Fibroblast of skin of left quadriceps (primary cell): ENCODE data around the gene EDC3.

Experiments used
- DNase-seq, 2 experiments: peaks; one replicate each; pipeline ENCODE4 v3.0.0-alpha.2; 2013; ENCODE audit warnings: low read depth in 2 of 2

The EDC3 gene

DNA sequence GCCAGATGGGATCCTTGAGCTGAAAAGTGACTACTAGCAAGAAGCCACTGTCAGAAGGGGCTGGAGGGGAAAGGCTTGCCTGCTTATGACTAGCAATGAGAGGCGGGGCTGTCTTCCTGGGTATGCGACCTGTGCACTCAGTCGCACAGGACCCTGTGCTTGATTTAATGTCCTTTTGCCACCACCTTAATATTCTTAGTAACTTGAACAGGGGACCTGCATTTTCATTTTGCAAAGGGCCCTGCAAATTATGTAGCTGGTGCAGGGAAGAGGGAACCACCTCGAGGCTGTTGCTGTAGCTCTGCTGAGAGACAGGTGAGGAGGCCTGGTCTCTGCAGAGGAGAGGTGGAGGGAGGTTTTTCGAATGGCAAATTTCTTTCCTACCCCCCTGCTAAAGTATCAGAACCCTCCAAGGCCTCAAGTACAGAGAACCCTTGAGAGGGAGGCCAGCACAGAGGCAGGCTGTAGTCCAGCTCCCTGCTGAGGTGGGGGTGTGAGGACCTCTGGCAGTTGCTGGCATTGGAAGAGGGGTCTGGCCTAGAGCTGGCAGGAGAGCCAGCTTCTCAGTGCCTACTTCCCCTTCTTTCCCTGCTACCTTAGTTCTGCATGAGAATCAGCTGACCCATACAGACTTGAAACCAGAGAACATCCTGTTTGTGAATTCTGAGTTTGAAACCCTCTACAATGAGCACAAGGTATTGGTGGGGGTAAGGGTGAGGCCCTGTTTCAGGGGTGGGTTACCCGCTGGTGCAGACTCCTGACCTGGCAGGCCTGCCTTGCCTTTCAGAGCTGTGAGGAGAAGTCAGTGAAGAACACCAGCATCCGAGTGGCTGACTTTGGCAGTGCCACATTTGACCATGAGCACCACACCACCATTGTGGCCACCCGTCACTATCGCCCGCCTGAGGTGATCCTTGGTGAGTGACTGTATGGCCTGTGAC lies 68.8 kb downstream of the EDC3 start:
- DNase-seq, result no peak

DNA sequence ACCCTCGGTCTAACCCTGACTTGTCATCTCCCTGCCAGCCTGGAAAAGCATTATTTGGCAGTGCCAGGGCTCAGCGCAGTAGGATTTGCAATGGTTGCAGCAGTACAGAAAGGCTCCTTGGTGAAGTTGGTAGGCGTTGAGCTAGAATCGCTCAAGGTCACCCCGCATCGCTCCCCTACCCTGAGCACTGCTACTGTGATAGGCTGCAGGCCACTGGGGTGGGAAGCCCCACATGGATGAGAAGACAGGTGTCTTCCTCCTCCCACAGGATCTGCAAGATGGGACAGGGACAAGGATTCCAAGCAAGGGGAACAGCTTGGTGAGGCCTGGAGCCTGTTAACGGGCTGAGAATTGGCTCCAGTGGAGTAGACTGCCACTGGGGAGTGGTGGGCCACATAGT lies 69.5 kb downstream of the EDC3 start:
- DNase-seq, result no peak

GRCh38 chr15:74625693-74626092 lies 70.1 kb downstream of the EDC3 start:
- no peak for DNase-seq

DNA sequence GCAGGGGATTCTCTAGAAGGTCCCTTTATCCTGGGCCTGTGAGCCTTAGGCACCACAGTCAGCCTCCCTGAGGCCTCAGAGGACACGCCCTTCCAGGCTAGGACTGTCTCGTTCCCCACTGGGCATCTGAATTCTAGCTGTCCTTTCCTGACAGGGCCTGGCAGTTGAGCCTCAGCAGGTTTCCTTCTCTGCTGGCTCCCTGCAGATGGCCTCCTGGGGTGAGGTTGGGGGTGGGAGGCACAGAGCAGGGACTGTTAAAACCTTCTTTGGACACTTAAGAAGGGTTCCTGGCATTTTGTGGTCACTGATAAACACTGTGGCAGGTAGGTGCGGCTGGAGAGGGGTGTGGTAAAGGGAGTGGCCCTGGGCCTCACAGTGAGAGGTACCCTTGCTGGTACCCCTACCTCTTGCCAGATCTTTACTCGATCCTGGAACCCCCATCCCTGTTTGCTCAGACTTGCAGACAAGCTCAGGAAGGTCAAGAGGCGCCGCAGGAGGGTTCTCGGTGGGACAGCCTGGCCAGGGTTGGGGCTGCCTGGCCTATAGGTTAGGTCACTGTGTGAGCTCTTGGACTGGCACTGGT lies 71.7 kb downstream of the EDC3 start:
- no peak for DNase-seq

DNA sequence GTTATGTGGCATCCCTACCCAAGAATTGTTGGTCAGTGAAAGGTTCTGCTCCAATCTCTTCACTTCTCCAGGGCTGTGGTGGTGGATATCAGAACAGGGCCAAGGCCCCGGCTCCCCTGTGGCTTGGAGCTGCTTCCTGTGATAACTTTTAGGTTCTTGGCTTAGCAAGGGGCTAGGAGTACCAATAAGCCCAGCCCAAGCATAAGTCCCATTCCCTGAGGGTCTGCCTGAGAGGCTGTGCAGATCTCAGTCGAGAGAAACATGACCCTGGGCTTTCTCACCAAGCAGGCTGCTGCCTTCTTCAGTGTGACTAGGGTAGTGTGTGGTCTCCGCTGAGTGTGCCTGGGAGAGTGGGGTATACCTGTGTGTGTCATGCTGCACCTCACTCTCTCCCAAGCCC lies 73.1 kb downstream of the EDC3 start:
- DNase-seq, result no peak

DNA sequence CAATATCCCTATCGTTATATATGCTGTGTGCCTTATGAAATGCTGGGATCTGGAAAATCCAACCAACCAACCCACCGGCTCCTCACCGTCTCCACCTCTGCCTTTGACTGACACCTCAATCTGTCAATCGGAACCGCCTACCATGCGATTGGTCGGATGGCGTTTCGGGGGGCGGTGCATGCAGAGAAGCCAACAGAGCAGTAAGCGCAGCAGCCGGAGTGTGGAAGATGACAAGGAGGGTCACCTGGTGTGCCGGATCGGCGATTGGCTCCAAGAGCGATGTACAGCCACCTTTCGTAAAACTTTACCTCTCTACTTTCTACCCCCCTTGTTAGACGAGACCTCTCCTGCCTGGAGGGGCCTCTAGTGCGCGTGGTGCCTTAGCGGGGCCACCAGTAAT lies 73.9 kb downstream of the EDC3 start:
- DNase-seq, result no peak

DNA sequence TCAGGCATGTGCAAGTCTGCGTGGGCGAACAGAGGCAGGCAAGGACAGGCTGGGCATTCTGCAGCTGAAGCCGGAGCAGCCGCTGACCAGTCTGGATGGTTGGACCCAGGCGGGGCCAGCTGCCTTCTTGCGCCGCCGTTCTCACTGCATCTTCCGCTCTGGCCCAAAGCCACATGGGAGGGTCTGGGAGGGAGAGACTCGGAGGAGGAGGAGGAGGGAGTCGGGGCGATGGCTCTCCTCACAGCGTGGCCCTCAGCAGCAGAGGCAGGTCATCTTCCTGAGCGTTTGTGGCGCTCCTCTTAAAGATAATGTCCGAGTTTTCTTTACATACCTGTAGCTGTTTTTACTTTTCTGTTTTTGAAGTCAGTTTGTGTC lies 74.3 kb downstream of the EDC3 start:
- DNase-seq, result no peak

DNA sequence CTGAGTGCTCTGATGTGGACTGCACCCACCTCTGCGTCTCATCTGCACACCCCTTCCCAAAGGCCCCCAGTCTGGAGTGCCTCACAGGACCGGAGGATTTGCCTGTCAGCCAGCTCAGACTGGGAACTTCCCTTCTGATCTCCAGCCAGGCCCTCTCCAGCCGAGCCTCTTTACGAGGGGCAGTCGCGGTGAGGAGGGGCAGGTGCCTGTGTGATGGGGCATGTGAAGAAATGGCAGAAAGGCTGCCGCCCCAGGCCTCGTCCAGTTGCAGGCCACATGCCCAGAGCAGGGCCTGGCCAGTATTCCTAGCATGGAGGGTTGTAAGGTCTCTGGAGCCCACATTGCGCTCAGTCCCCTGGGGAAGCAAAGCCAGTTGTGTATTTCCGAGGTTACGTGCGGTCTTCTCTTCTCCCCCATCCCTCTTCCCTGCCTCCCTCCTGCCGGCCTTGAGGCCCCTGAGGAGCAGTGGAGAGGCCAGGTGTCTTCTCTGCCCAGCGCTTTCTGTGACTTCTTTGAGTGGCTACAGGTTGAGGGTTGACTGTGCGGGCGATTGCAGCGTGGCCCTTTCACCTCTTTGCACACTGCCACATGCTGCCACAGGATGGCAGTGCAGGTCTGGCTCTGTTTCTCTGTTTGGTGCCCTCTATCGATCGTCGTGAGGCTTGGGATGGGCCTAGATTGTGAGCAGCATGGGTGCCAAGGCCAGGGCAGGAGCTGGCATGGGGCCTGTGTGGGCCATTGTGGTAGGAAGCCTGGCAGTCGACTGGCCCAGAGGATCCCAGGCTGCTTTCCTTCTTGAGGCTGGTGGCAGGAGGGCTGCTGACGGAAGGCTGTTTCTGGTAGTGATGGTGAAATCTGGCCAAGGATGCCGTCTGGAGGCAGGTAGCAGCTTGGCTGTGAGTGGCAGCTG lies 74.9 kb downstream of the EDC3 start:
- DNase-seq, result no peak

DNA sequence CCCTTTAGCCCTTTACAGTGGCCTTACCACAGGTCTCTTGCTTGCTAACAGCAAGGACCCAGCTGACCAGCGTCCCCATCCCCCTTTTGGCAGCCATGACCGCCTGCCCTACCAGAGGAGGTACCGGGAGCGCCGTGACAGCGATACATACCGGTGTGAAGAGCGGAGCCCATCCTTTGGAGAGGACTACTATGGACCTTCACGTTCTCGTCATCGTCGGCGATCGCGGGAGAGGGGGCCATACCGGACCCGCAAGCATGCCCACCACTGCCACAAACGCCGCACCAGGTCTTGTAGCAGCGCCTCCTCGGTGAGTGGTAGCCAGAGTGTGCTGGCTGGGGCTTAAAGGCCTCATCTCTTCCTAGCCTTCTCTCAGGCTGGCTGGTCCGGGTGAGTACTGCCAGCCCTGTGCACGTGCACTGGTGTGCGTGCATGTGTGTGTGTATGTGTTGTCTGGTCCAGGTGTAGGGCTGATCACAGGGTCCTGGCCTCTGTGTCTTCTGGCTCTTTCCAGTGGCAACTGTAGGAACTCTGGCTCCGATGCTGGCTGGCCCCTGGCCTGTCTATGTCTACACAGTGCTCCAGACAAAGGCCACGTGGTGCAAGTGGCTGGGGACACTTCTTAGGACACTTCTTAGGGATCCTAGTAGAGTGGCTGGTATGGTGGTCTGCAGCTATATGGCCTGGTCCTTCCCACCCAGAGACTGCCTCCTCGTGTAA lies 75.7 kb downstream of the EDC3 start:
- no peak for DNase-seq

- no peak for DNase-seq
Observed at GRCh38 chr15:74618841-74619596, 76.8 kb downstream of the EDC3 start.

DNA sequence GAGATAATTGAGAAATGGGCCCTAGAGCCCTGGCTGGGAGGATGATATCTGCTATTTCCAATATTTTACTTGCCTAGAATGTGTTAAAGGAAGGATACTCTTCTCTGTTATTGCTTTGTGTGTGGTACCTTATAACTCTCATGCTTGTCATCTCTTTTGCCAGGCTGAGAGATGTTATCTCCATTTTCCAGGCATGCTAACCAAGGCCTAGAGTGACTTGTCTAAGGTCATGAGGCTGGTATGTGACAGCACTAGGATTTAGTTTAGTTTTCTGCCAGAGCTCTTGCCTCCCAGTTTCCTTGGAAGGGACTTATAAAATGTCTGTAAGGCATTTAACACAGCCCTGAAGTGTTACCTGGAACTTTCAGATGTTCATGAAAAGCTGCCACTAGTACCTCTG lies 78.8 kb downstream of the EDC3 start:
- DNase-seq, result no peak

DNA sequence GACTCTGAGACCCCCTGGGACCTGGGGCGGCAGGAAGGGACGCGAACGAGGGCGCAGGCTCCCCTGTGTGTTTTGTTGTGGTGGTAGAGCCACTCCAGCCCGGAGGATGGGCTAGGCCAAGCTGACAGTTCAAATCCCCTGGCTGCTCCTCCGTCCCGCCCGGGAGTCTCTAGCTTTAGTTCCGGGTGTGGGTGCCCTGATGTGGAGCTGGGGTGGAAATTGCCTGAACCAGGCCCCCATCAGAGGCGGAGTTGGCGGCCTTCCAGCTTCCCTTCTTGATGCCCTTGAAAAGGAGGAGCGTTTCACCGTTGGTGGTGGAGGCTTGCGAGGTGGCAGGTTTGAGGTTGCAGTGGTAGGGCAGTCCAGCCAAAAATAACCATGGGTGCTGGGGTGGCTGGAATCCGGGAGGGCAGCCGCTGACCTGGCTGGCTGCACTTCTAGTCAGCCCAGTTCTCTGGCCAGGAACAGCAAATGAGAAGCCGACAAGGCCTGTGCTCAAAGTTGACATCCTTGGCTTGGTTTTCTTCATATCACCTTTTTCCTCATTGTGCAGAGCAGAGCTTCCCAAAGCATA lies 79.4 kb downstream of the EDC3 start:
- DNase-seq, result no peak

DNA sequence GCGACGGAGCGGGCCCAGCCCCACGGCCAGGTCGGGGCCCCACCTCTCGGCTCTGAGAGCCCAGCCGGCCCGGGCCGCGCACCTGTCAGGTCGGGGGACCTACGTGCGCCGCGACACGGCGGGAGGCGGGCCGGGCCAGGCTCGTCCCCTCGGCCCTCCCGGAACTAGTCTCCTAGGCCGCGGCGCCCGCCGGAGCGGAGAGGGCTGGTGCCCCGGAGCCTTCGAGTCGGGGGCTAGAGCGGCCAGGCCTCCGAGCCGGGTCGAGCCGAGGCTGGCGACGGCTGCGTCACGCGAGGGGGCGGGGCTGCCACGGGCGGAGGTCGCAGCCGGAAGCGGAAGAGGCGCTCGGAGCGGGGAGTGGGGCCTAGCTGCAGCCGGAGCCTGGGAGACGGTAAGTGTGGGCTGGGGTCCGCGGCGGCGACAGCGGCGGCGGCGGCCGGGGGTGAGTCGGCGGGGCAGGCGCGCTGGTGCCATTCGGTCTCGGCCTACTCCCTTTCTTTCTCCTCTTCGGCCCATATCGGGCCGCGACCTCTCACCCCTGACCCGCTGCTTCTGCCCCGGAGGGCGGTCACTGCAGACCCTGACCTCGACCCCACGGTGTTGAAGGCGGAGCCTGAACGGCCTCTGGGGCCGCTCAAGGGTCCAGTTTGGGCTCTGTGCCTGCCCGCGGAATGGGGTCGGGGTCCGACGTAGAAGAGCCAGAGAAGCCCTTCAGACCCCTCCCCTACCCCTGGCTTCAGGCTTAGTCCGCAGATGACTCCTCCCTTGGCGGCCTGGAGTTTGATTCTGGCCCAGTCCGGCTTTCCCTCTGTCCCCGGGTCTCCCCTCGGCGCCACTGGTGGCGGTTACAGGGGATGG lies 80.1 kb downstream of the EDC3 start, which contains the start of gene CLK3:
Gene CLK3, plus strand, starts transcription at position 329 of the 858 bp plus-strand sequence. CDS start 3,361 bp downstream, outside the sequence.
- DNase-seq, result peak; percentile 84 to 85

DNA sequence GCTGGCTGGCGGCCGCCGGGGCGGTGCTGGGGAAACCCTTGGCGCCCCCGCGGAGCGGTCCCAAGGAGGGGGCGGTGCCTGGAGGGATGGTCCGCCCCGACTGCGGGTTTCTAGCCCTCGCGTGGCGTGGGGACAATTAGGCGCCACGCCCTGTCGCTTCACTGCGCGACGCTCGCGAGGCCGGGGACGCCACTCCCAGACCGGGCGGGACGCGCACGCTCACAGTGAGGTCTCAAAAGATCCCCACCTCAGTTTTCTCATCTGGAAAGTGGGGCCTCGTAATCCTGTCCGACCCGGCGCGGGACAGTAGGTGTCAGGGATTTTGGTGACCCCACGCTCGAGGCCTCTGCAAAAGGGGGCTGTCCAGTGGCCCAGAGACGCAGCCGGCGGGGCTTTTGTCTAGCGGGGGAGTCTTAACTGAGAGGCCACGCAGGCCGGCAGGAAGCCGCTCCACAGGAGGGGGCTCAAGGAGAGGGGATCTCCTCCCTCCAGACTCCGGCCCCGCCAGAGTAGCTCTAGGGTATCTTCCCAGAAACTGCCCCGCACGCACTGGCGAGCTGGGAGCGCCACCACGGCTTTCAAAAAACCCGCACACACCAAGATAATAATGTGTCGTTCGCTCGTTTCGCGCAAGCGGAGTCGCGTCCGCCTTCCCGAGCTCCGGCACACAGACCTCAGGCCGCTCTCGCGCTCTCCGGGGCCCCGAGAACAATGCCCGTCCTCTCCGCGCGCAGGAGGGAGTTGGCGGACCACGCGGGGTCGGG lies 80.9 kb downstream of the EDC3 start:
- DNase-seq, result peak; percentile 61

DNA sequence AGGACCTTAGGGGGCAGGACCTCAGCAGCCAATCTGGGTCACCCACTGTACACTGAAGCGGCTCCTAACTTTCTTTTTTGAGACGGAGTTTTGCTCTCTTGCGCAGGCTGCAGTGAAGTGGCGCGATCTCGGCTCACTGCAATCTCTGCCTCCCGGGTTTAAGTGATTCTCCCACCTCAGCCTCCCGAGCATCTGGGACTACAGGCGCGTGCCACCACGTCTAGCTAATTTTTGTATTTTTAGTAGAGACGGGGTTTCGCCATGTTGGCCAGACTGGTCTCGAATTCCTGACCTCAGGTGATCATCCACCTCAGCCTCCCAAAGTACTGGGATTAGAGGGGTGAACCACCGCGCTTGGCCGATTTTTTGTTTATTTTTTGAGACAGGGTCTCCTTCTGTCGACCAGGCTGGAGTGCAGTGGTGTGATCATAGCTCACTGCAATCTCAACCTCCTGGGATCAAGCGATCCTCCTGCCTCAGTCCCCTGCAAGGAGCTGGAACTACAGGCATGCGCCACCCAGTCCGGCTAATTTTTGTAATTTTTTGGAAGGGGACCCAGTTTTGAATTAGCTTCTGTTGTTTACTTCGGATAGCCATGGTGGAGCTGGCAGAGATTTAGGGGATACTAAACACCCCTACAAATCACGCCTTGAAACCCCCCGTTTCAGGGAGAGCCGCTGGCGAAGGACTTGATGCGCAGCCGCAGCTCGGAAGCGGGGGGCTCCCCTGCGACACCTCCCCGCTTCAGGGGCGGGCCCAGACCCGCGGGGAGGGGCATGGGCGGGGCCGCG lies 81.7 kb downstream of the EDC3 start:
- DNase-seq, result no peak

- no peak for DNase-seq
Observed at GRCh38 chr15:74613089-74613952, 82.5 kb downstream of the EDC3 start.

GRCh38 chr15:74612677-74613076 lies 83.1 kb downstream of the EDC3 start:
- no peak for DNase-seq
